Activated CD4-positive, alpha-beta T cell treated with anti-CD3 and anti-CD28 coated beads for 24 hours (primary cell): ENCODE results near the gene PRKD3.

ENCODE experiments used
- DNase-seq, 2 donors: peaks; one replicate each; pipeline ENCODE4 v3.0.0-alpha.2; 2020; ENCODE audit warnings: low read depth in 2 of 2

PRKD3 gene

GRCh38 chr2:37343537-37344434, 19.2 kb upstream of the PRKD3 start:
- DNase-seq: no peak

GRCh38 chr2:37342591-37343220, 18.1 kb upstream of the PRKD3 start:
- DNase-seq: no peak

GRCh38 chr2:37340637-37341036, 16.0 kb upstream of the PRKD3 start:
- no peak for DNase-seq

GRCh38 chr2:37338933-37339332, 14.3 kb upstream of the PRKD3 start:
- no peak for DNase-seq

- DNase-seq: no peak
Measured at GRCh38 chr2:37337620-37338280, 13.1 kb upstream of the PRKD3 start.

GRCh38 chr2:37335604-37336003, 11.0 kb upstream of the PRKD3 start:
- no peak for DNase-seq

- no peak for DNase-seq
Measured at GRCh38 chr2:37333256-37333655, 8.6 kb upstream of the PRKD3 start.

GRCh38 chr2:37332560-37332959, 7.9 kb upstream of the PRKD3 start:
- DNase-seq: no peak

GRCh38 chr2:37330681-37331080, 6.0 kb upstream of the PRKD3 start:
- no peak for DNase-seq

- no peak for DNase-seq
Measured at GRCh38 chr2:37326866-37327634, 2.4 kb upstream of the PRKD3 start.

- DNase-seq: no peak
Measured at GRCh38 chr2:37326285-37326684, 1.7 kb upstream of the PRKD3 start.

- no peak for DNase-seq
Measured at GRCh38 chr2:37325625-37326071, 1.0 kb upstream of the PRKD3 start.

GRCh38 chr2:37324536-37324785, 172 bp downstream of the PRKD3 start:
- DNase-seq: no peak

- DNase-seq: no peak
Measured at GRCh38 chr2:37323781-37324535, 675 bp downstream of the PRKD3 start.

GRCh38 chr2:37323176-37323780, 1.4 kb downstream of the PRKD3 start:
- no peak for DNase-seq

- DNase-seq: no peak
Measured at GRCh38 chr2:37322368-37322767, 2.3 kb downstream of the PRKD3 start.

GRCh38 chr2:37321029-37321682, 3.5 kb downstream of the PRKD3 start:
- no peak for DNase-seq

GRCh38 chr2:37319754-37320609, 4.7 kb downstream of the PRKD3 start:
- DNase-seq: no peak

GRCh38 chr2:37318401-37318800, 6.2 kb downstream of the PRKD3 start:
- no peak for DNase-seq

GRCh38 chr2:37317746-37318145, 6.9 kb downstream of the PRKD3 start:
- DNase-seq: no peak
